ENCODE measurements around the gene ERBB4.

Gene ERBB4

GRCh38 chr2:211416373-211416772 lies 1122.2 kb downstream of the ERBB4 start:
- no peaks in the 10 kb centered on the region for H3K27me3 Mint-ChIP-seq
- no peak overlapping the region for H3K27ac Mint-ChIP-seq
- H3K36me3 Mint-ChIP-seq = no peaks in the 10 kb centered on the region
- CTCF ChIA-PET = no interaction called here
- no peak overlapping the region for H3K4me3 Mint-ChIP-seq
- no peak for DNase-seq
- H3K9me3 Mint-ChIP-seq = peaks cover 5% of the 10 kb centered on the region
- H3K4me1 Mint-ChIP-seq = no peaks in the 10 kb centered on the region

GRCh38 chr2:211413746-211414145 lies 1124.9 kb downstream of the ERBB4 start:
- CTCF ChIA-PET = no interaction called here
- peaks cover 5% of the 10 kb centered on the region for H3K9me3 Mint-ChIP-seq
- H3K36me3 Mint-ChIP-seq = no peaks in the 10 kb centered on the region
- H3K27ac Mint-ChIP-seq = no peak overlapping the region
- H3K27me3 Mint-ChIP-seq = no peaks in the 10 kb centered on the region
- H3K4me1 Mint-ChIP-seq = no peaks in the 10 kb centered on the region
- no peak overlapping the region for H3K4me3 Mint-ChIP-seq
- DNase-seq = no peak

- Mint-ChIP-seq H3K4me1 (no peaks in the 10 kb centered on the region), H3K4me3 (no peak overlapping the region), H3K27ac (no peak overlapping the region), H3K9me3 (peaks cover under 1% of the 10 kb centered on the region), H3K27me3 (no peaks in the 10 kb centered on the region), H3K36me3 (no peaks in the 10 kb centered on the region)
- no peak for DNase-seq
- CTCF ChIA-PET = no interaction called here
Observed at GRCh38 chr2:211408483-211408891, 1130.1 kb downstream of the ERBB4 start.

GRCh38 chr2:211407076-211407475 lies 1131.5 kb downstream of the ERBB4 start:
- Mint-ChIP-seq H3K9me3 (no peaks in the 10 kb centered on the region), H3K36me3 (no peaks in the 10 kb centered on the region), H3K4me3 (no peak overlapping the region), H3K27ac (no peak overlapping the region), H3K4me1 (no peaks in the 10 kb centered on the region), H3K27me3 (no peaks in the 10 kb centered on the region)
- CTCF ChIA-PET = no interaction called here
- no peak for DNase-seq

- H3K4me1 Mint-ChIP-seq = no peaks in the 10 kb centered on the region
- H3K36me3 Mint-ChIP-seq = no peaks in the 10 kb centered on the region
- no peak overlapping the region for H3K4me3 Mint-ChIP-seq
- H3K27me3 Mint-ChIP-seq = no peaks in the 10 kb centered on the region
- no peak overlapping the region for H3K27ac Mint-ChIP-seq
- CTCF ChIA-PET = no interaction called here
- no peak for DNase-seq
- no peaks in the 10 kb centered on the region for H3K9me3 Mint-ChIP-seq
Observed at GRCh38 chr2:211405036-211405435, 1133.6 kb downstream of the ERBB4 start.

- Mint-ChIP-seq H3K4me3 (no peak overlapping the region), H3K27ac (no peak overlapping the region), H3K4me1 (no peaks in the 10 kb centered on the region), H3K36me3 (no peaks in the 10 kb centered on the region), H3K9me3 (no peaks in the 10 kb centered on the region), H3K27me3 (no peaks in the 10 kb centered on the region)
- CTCF ChIA-PET = no interaction called here
- DNase-seq = no peak
Observed at GRCh38 chr2:211404098-211404497, 1134.5 kb downstream of the ERBB4 start.

GRCh38 chr2:211401328-211401727 lies 1137.3 kb downstream of the ERBB4 start:
- Mint-ChIP-seq H3K9me3 (no peaks in the 10 kb centered on the region), H3K4me3 (no peak overlapping the region), H3K4me1 (no peaks in the 10 kb centered on the region), H3K27ac (no peak overlapping the region), H3K36me3 (no peaks in the 10 kb centered on the region), H3K27me3 (no peaks in the 10 kb centered on the region)
- CTCF ChIA-PET = no interaction called here
- DNase-seq = no peak

GRCh38 chr2:211397764-211398163 lies 1140.8 kb downstream of the ERBB4 start:
- H3K27ac Mint-ChIP-seq = no peak overlapping the region
- DNase-seq = no peak
- no peaks in the 10 kb centered on the region for H3K27me3 Mint-ChIP-seq
- H3K36me3 Mint-ChIP-seq = no peaks in the 10 kb centered on the region
- no peaks in the 10 kb centered on the region for H3K9me3 Mint-ChIP-seq
- H3K4me1 Mint-ChIP-seq = no peaks in the 10 kb centered on the region
- H3K4me3 Mint-ChIP-seq = no peak overlapping the region
- CTCF ChIA-PET = no interaction called here

GRCh38 chr2:211396815-211397214 lies 1141.8 kb downstream of the ERBB4 start:
- CTCF ChIA-PET = no interaction called here
- no peak overlapping the region for H3K4me3 Mint-ChIP-seq
- no peaks in the 10 kb centered on the region for H3K27me3 Mint-ChIP-seq
- H3K36me3 Mint-ChIP-seq = no peaks in the 10 kb centered on the region
- DNase-seq = no peak
- no peaks in the 10 kb centered on the region for H3K9me3 Mint-ChIP-seq
- no peaks in the 10 kb centered on the region for H3K4me1 Mint-ChIP-seq
- H3K27ac Mint-ChIP-seq = no peak overlapping the region

- no peaks in the 10 kb centered on the region for H3K27me3 Mint-ChIP-seq
- no peak overlapping the region for H3K4me3 Mint-ChIP-seq
- no peak for DNase-seq
- no peaks in the 10 kb centered on the region for H3K9me3 Mint-ChIP-seq
- no peaks in the 10 kb centered on the region for H3K36me3 Mint-ChIP-seq
- CTCF ChIA-PET = no interaction called here
- H3K27ac Mint-ChIP-seq = no peak overlapping the region
- H3K4me1 Mint-ChIP-seq = no peaks in the 10 kb centered on the region
Observed at GRCh38 chr2:211391189-211391567, 1147.4 kb downstream of the ERBB4 start.

GRCh38 chr2:211390536-211391188 lies 1147.9 kb downstream of the ERBB4 start:
- no peak for DNase-seq
- H3K27ac Mint-ChIP-seq = no peak overlapping the region
- CTCF ChIA-PET = no interaction called here
- H3K36me3 Mint-ChIP-seq = no peaks in the 10 kb centered on the region
- no peak overlapping the region for H3K4me3 Mint-ChIP-seq
- no peaks in the 10 kb centered on the region for H3K4me1 Mint-ChIP-seq
- H3K27me3 Mint-ChIP-seq = no peaks in the 10 kb centered on the region
- no peaks in the 10 kb centered on the region for H3K9me3 Mint-ChIP-seq

GRCh38 chr2:211387734-211388133 lies 1150.9 kb downstream of the ERBB4 start:
- Mint-ChIP-seq H3K27me3 (no peaks in the 10 kb centered on the region), H3K9me3 (no peaks in the 10 kb centered on the region), H3K27ac (no peak overlapping the region), H3K4me1 (no peaks in the 10 kb centered on the region), H3K36me3 (no peaks in the 10 kb centered on the region), H3K4me3 (no peak overlapping the region)
- CTCF ChIA-PET = no interaction called here
- DNase-seq = no peak

- Mint-ChIP-seq H3K4me1 (no peaks in the 10 kb centered on the region), H3K27ac (no peak overlapping the region), H3K27me3 (no peaks in the 10 kb centered on the region), H3K4me3 (no peak overlapping the region), H3K9me3 (no peaks in the 10 kb centered on the region), H3K36me3 (no peaks in the 10 kb centered on the region)
- no peak for DNase-seq
- CTCF ChIA-PET = no interaction called here
Observed at GRCh38 chr2:211380041-211380440, 1158.6 kb downstream of the ERBB4 start.

- Mint-ChIP-seq H3K27me3 (no peaks in the 10 kb centered on the region), H3K4me3 (no peak overlapping the region), H3K36me3 (no peaks in the 10 kb centered on the region), H3K9me3 (no peaks in the 10 kb centered on the region), H3K4me1 (no peaks in the 10 kb centered on the region), H3K27ac (no peak overlapping the region)
- DNase-seq = no peak
- CTCF ChIA-PET = no interaction called here
Observed at GRCh38 chr2:211376410-211376809, 1162.2 kb downstream of the ERBB4 start.

GRCh38 chr2:211373203-211373602 lies 1165.4 kb downstream of the ERBB4 start:
- H3K27me3 Mint-ChIP-seq = no peaks in the 10 kb centered on the region

GRCh38 chr2:211371465-211371864 lies 1167.1 kb downstream of the ERBB4 start:
- Mint-ChIP-seq H3K27me3 (no peaks in the 10 kb centered on the region), H3K4me3 (no peak overlapping the region), H3K27ac (no peak overlapping the region), H3K36me3 (no peaks in the 10 kb centered on the region), H3K4me1 (no peaks in the 10 kb centered on the region), H3K9me3 (no peaks in the 10 kb centered on the region)
- CTCF ChIA-PET = no interaction called here
- DNase-seq = no peak

More at GRCh38 chr2:211373203-211373602, 1165.4 kb downstream of the ERBB4 start:
- Mint-ChIP-seq H3K4me3 (no peak overlapping the region), H3K27ac (no peak overlapping the region), H3K9me3 (no peaks in the 10 kb centered on the region), H3K4me1 (no peaks in the 10 kb centered on the region), H3K36me3 (no peaks in the 10 kb centered on the region)
- CTCF ChIA-PET = no interaction called here
- DNase-seq = no peak

All from activated naive CD4-positive, alpha-beta T cell treated with anti-CD3 and anti-CD28 coated beads, Interleukin-2, amount 10 ng/mL, durations not matched to agents 7 days and 5 days (primary cell).